NCI-H510A (cell line): ENCODE data around the gene MLC1.
"Not testable (repeated sequence)": the region's sequence is repeated elsewhere in the genome, so short reads cannot be mapped to it uniquely, and the experiment has no call there.

ENCODE experiments used
- DNase-seq: peaks from one replicate; lab custom pipeline; 2025; lab: John Stamatoyannopoulos, UW

Gene MLC1

DNA sequence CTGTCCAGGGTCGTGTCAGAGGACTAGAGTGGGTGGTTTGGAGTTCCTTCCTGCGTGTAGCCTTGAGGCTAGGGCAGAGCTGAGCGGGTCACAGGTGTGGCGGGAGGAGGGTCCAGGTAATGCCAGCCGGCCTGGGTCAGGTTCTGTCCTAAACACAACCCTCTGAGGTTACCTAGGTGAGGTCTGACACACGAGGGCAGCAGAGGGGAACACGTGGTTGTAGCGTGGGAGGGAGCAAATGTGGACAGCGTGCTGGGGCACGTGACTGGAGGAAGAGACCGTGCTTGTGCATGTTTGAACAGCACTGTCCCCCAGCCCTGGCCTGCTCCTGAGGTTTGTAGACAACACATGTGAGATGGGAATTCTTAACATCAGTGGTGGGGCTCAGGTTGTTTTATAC is 17.7 kb upstream of the MLC1 start:
- no peak for DNase-seq

DNA sequence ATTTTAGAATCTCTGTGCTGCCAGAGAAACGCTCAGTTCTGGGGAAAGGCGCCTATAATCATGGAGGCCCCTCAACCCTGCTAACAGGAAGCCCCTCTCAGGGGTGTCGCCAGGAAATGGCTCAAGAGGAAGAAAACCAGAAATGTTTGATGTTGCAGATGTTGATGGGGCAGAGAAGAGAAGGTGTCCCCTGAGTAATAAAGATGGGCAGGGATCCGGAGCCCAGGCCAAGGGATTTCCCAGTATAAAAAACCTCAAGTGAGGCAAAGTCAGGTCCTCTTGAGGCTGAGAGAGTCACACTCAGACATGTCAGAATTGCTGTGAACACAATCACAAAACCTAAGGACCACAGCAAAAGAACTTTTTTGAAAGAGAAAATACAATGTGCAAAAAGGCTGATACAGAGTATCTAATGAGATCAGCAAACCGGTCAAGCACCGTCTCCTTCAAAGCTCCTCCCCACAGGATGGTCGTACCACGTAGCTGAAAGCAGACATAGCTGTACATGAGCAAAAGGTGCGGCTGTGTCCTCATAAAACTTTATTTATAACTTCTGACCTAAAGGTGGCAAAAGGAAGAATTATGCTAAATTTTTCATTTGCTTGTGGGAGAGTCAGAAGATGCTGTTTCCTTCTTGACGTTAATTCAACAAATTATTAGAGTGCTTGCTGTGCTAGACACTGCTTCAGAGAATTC is 16.8 kb upstream of the MLC1 start:
- no peak for DNase-seq

DNA sequence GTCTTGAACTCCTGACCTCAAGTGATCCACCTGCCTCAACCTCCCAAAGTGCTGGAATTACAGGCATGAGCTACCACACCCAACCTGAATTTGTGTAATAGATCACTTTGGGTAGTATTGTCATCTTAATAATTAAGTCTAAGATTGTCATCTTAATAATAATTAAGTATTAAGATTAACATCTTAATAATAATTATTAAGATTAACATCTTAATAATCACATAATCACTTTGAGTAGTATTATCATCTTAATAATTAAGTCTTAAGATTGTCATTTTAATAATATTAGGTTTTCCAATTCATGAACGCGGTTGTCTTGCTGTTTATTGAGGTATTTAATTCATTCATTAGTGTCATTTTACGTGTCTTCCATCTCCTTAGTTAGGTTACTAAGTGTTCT is 12.8 kb upstream of the MLC1 start:
- no peak for DNase-seq

DNA sequence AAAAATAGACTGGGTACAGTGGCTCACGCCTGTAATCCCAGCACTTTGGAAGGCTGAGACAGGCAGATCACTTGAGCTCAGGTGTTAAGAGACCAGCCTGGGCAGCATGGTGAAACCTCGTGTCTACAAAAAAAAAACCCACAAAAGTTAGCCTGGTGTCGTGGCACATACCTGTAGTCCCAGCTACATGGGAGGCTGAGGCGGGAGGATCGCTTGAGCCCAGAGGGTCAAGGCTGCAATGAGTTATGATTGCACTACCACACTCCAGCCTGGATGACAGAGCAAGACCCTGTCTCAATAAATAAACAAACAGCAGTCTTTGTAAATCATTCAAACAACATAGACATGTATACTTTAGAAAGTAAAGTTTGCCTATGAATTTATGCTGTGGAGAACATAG is 7.1 kb upstream of the MLC1 start:
- DNase-seq: no peak

DNA sequence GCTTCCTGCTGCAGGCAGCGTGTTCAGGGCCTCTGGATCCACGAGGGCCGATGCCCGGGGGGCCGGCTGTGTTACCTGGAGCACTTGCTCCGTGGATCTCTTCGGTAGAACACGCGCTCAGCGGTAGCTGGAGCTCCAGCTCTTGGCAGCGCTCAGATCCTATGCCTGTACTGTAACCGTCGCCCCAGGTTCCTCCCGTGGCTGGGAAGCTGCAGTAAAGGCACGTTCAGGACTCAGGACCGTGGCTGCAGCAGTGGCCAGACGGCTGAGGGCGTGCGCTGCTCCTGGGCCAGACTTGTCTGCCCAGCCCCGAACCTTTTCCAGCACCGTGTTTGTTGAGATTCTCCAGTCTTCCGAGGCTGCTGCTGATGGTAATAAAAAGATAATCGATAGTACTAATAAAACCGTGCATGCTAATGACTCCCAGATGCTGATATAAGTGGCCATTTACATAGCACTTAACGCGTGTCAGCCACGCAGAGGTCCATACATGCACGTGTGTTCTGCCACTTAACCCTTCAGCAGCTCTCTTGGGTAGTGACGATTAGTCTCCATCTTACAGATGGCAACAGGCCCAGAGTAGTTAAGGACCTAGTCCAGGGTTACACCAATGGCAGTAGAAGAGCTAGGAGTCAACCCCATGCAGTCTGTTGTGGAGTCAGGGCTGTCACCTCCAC is 6.0 kb upstream of the MLC1 start:
- DNase-seq: no peak

DNA sequence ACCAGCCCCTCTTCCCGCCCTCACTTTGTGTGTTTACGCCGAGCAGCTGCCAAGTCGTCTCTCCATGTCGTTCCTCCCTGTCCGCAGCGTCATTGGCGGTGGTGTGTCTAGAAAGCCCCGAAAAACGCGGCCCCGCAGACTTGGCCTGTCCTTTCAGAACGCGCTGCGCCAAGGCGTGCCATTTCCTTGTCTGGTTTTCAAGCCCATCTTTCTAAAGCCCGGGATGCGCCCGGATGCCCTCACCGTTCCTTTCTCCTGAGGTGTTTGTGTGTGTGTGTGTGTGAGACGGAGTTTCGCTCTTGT is 5.1 kb upstream of the MLC1 start:
- DNase-seq: no peak

DNA sequence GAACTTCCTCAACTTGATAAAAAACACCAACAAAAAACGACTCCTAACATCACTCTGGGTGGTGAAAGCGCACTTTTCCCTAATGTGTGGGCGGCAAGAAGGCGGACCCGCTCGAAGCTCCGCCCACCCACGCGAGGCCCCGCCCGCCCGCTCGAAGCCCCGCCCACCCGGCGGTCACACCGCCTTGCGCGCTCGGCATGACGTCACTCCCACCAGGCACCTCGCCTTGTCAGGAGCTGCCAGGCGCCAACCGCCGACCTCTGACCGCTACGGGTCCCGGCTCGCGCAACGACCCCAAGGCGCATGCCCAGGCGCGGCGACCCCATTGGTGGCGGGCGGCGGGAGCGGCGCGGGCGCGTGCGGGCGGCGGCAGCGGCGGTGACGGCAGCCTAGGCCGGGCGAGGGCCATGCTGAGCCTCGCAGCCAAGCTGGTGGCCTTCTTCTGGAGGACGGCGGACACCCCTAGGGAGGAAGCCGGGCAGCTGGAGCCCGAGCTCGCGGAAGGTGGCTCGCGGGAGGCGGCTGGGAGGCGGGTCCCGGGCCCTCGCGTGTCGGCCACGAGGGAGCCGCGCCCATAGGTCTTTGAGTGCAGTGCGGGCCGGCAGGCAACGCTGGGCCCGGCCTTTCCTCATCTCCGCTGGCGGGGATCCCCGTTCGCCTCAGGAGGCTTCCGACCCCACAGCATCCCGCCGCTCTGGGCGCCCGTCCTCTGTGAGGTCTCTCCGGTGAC is 4.6 kb upstream of the MLC1 start, which contains the start of gene MOV10L1:
Gene MOV10L1, plus strand, starts transcription at position 325 of the 730 bp plus-strand sequence. Its CDS starts 83 bp downstream, at position 408.
- no peak for DNase-seq

DNA sequence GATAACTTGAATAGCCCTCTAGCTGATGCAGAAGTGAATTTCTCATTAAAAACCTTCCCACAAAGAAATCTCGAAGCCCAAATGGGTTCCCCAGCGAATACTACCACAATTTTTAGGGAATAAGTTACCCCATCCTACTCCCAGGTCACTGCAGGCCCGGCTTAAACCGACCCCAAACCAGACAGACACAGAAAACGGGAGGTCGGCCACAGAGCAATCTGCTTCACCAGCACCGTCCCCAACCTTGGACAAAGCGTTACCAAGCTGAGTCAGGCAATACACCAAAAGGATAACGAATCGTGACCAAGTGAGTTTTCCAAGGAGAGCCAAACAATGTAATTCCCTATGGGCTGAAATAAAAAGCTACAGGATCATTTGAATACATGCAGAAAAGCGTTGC is 4.0 kb upstream of the MLC1 start:
- no peak for DNase-seq

DNA sequence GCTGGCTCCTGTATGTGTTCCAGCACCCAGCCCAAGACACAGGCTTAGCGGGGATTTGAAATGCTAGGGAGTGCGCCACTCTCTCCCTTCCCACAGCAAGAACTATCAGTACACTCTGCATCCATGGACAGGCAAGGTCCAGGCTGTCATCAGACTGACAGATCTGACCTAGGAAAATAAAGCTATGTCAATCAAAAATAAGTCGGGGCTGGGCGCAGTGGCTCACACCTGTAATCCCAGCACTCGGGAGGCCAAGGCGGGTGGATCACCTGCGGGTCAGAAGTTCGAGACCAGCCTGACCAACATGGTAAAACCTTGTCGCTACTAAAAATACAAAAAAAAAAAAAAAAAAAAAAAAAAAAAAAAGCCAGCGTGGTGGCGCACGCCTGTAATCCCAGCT is 2.9 kb upstream of the MLC1 start:
- DNase-seq: no peak

DNA sequence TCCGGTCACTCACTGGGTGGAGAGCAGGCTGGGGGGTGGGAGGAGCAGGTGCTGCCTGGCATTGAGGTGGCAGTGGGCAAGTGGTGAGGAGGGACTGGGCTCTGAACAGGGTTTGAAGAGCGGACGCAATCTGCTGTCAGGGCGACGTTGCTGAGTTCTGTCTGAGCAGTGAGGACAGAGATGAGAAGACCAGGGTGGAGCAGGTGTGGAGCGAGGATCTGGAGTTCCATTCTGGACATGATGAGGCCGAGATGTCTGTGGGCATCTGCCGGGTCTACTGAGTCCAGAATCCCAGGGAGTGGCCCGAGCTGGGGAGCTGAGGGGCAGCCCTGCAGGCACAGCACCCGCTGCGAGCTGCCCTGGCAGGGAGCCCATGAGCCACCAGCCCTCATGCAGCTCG is 2.4 kb upstream of the MLC1 start:
- DNase-seq: no peak

DNA sequence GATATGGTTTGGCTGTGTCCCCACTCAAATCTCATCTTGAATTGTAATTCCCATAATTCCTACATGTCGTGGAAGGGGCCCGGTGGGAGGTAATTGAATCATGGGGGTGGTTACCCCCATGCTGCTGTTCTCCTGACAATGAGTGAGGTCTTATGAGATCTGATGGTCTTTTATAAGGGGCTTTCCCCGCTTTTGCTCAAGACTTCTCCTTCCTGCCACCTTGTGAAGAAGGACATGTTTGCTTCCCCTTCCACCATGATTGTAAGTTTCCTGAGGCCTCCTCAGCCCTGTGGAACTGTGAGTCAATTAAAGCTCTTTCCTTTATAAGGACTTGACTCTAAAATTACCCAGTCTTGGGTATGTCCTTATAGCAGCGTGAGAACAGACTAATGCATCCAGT is 1.7 kb upstream of the MLC1 start:
- DNase-seq: not testable (repeated sequence)

DNA sequence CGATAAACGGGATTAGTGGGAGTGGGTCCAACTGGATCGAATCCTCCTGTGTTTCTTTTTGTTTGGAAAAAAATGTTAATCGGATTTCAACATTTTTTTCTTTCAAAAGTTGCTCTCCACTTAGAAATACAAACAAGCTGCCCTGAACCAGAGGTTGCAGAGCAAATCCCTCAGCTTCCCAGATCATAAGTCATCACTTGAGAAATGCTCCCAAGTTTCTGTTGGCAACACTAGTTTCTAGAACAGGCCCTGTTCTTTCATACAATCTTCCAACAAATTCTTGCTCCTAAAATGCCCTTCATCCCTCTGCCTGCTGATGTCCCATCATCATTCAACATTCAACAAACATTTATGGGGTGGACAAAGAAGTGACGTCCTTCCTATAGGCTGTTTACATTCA is 1.3 kb upstream of the MLC1 start:
- DNase-seq: no peak

DNA sequence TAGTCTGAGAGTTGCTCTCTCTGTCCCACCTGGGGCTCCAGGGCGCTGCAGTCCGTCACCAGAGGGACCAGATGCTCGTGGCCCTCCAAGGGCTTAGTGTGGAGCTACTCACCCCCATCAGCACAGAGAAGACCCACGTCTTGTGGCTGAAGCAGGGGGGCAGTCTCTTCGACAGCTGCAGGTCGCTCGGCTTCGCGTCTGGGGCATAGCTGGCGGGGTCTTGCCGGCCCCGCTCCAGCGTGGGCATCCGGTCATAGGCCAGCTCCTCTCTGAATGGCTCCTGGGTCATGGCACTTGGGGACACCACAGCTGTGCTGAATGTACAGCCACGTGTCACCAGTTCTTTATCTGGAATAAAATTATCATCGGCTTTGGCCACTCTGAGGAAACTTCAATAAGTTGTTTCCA is 608 bp downstream of the MLC1 start:
- DNase-seq: no peak

DNA sequence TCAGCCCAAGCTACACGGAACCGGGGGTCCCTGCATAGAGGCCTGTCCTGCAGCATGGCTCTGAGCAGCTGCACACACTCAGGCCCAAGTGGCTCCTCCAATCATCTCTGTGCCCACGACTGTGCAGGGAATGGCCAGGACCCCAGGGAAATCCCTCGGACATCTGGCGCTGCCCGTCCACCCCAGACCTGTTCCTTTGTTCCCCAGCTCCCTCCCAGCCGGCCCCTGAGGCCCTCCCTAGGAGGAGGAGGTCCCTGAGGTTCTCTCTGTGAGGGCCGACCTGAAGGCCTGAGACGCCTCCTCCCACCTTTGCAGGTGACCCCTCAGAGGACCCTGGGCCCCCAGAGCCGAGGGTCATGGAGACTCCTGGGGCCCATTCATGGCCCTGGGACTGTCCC is 1.1 kb downstream of the MLC1 start:
- DNase-seq: no peak

DNA sequence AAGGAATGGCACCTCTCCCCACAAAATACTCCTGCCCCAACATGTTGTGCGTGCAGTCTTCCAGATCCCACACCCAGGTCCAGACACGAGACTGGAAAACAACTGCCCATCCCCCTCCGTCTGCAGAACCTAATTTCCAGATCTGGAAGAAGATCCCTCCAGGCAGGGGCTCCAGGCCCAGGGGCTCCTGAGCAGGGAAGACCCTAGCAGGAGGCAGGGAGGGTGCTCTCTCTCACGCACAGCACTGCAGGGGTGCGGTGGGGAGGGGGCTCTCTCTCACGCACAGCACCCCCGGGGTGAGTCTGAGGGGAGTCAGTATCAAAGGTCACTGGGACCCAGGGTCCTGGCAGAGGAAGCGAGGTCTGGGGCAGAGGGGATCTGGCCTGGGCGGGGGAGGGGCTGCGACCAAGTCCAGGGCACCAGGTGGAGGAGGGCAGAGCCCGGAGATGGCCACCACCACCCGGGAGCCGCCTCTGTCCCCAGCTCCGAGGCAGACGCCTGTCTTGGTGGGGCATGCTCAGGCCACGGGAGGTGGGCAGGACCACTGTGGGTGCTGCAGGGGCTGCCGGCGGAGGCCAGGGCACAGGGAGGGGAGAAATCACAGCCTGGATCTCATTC is 1.7 kb downstream of the MLC1 start:
- no peak for DNase-seq

DNA sequence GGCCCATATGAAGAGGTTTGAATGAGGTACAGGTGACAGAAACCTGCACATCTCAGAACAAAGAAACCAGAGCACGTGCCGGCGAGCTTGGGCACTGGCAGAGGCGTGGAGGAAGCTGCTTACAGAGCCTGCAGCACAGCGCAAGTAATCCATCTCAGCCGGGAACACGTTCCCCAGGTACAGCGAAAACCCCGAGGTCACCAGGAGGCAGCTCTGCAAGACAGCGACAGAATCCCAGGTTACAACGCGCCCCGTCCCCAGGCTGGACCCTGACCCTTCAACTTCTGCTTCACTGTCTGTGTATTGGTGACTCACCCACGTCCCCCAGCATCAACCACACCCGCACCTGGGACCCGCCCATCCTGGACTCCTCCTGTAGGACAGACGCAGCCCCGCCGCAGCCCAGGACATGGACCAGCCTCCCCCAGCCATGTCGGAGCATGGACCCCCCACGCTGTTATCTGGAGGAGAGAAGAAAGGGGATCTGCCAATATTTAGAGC is 2.2 kb downstream of the MLC1 start:
- DNase-seq: no peak

DNA sequence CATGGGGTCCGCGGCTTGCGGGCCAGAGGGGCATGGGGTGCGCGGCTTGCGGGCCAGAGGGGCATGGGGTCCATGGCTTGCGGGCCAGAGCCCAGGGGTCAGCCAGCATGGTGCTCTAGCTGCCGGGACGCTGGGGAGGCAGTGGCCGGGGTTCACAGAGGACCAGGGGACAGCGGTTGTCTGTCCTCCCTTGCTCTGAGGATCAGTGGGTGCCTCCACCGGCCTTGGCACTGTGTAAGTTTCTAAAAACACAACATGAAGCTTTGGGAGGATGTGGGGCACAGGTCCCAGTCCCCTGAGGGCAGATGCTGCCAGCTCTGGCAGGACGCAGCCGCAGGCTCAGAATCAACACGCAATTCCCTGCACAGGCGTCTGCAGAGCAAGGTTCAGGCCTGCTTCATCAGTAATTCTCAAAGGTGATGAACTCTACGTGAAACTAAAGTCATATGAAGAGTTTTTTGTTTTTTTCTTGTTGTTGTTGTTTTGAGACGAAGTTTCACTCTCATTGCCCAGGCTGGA is 3.0 kb downstream of the MLC1 start:
- DNase-seq: no peak

DNA sequence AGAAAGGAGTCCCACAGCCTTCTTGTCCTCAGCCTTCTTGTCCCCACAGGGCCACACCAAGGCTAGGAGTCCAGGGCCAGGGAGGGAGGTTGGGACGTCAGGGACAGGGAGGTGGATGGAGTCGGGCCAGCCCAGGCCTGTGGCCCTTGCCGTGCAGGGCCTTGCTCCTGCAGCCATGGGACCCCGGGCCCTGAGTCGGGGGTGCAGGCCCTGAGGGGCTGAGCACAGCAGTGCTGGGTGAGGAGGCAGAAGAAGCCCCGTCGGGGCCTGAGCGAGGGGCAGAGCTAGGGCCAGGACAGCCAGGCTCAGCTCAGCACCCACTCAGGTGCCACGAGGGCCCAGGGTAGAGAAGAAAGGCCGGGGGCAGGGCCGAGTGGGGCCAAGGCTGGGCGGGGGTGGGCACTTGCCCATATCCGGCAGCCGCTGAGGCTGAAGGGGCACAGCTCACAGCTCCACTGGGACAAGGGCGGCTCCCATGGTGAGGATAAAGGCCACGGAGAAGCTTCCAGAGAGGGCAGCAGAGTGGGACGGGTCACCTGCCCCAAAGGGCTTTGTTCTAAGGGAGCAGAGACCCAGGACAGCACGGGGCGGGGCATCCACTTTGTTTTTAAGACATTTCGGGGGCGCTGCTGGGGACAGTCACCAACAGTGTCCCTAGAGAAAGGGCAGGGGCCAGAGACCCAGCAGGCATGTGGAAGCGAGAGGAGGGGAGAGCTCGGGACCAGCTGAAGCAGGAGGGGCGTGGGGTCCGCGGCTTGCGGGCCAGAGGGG is 3.6 kb downstream of the MLC1 start:
- no peak for DNase-seq

DNA sequence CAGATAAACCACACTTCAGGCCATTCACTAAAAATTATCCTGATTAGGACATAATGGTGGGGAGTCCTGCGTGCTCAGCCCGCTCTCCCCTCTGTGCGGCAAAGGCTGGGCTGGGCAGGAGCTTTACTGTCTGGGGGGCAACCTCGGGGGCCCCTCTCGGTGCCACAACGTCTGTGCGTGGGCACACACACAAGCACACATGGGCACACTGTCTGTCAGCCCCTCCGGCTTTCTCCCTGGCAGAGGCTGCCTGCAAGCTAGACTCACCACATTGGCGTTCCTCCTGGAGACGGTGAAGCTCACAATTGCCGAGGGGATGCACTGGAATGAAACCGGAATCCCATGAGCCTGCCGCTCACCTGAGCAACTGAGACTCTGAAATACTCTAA is 5.2 kb downstream of the MLC1 start:
- DNase-seq: no peak

DNA sequence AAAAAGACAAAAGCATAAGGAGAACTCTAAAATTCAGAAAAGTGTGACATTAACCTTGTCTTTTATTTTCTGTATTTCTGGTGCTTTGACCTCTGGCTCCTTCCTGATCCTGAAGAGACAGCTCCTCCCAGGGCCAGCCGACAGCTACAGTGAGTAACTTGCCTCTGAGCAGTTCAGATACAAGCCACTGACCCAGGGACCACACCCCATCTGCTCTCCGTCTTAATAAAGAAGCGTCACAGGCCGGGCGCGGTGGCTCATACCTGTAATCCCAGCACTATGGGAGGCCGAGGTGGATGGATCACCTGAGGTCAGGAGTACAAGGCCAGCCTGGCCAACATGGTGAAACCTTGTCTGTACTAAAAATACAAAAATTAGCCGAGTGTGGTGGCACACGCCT is 6.5 kb downstream of the MLC1 start:
- DNase-seq: no peak

DNA sequence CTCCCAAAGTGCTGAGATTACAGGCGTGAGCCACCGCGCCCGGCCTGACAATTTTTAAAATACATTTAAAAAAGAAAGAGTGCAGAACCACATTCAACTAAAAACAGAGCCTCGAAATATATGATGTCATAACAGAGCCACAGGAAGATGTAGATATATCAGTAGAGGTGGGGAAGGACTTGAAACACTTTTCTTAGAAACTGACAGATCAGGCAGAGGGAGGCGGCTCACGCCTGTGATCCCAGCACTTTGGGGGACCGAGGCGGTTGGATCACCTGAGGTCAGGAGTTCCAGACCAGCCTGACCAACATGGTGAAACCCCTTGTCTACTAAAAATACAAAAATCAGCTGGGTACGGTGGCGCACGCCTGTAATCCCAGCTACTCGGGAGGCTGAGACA is 7.0 kb downstream of the MLC1 start:
- DNase-seq: no peak
